ENCODE data around the gene LRIT2. TPM values are rescaled to one million over a fixed set of nuclear protein-coding genes. Genes with fewer than 3 reads are reported as not detected.

Gene LRIT2
- total and polyA plus RNA-seq, 9 of the 15 experiments (the other 6 are each of a cell fraction or from before 2014, with no cell fraction given): not detected

- TF ChIP-seq JUND (IDR thresholded peaks at IDR 0.05; ENCODE audit: borderline replicate concordance, low read depth, low read length) (peak; percentile 52), JUND (tag; IDR thresholded peaks at IDR 0.05; ENCODE audit: borderline replicate concordance, low read depth, low read length) (0 out of 3 replicates have a peak, but pooled peaks have one; percentile 10), XRCC5 (IDR thresholded peaks at IDR 0.05; ENCODE audit: low read depth, low read length) (peak; percentile 57; the same call in 1 of the 2 replicates), SMARCE1 (IDR thresholded peaks at IDR 0.05) (no peak), CTCF (IDR thresholded peaks at IDR 0.05 in 2 of 3, conservative IDR thresholded peaks at IDR 0.05 in 1 of 3; ENCODE audit: insufficient read depth in 2 of 3, low read depth in 1 of 3, low read length in 3 of 3) (peak; percentile 80 to 93 (median 92)), ZBTB12 (CRISPR knock-in tag; IDR thresholded peaks at IDR 0.05) (no peak), NEUROD1 (IDR thresholded peaks at IDR 0.05; ENCODE audit: borderline replicate concordance, low read depth, low read length, partially characterized antibody) (no peak), RAD51 (IDR thresholded peaks at IDR 0.05; ENCODE audit: borderline replicate concordance, low read depth) (no peak), AFF1 (IDR thresholded peaks at IDR 0.05; ENCODE audit: low read depth in 1 of 2, partially characterized antibody in 2 of 2) (peak in 1 of 2 experiments; percentile 15), ZNF143 (CRISPR knock-in tag; IDR thresholded peaks at IDR 0.05) (no peak), MTA3 (IDR thresholded peaks at IDR 0.05; ENCODE audit: borderline replicate concordance) (no peak), MAZ (CRISPR knock-in tag; conservative IDR thresholded peaks at IDR 0.05 in 1 of 2, IDR thresholded peaks at IDR 0.05 in 1 of 2) (no peak; a peak in 1 of 4 replicates), ZBTB5 (IDR thresholded peaks at IDR 0.05) (no peak), FOXM1 (IDR thresholded peaks at IDR 0.05; ENCODE audit: low read depth) (no peak; the same call in 1 of the 2 replicates), FOXM1 (CRISPR knock-in tag; IDR thresholded peaks at IDR 0.05; ENCODE audit: low read depth) (no peak), ZBTB26 (CRISPR knock-in tag; IDR thresholded peaks at IDR 0.05) (no peak), CHD1 (IDR thresholded peaks at IDR 0.05; ENCODE audit: low read length) (no peak)
Measured at GRCh38 chr10:84267503-84268126, 42.3 kb upstream of the LRIT2 start (continued).

All from K562 (cell line).